K562 (cell line): ENCODE data around the gene NFKB2.

Source experiments
- BMI1 ChIP-seq: fragments of 150-350 bp; IDR thresholded peaks from 2 replicates; pipeline ENCODE4 v1.6.1; 2014; ENCODE audit warnings: low read length
- JUN ChIP-seq, 2 experiments: sonication (generic) in 1 of 2; formaldehyde crosslinking in 1 of 2; IDR thresholded peaks; 2 replicates each; pipeline versions ENCODE4 v1.6.1 to v1.8.0; 2012 to 2022; ENCODE audit warnings: borderline replicate concordance in 2 of 2, mild to moderate bottlenecking in 2 of 2, improper control_type of control experiment in 1 of 2, low read depth in 1 of 2, low read length in 1 of 2, missing genetic modification reagents in 1 of 2
- SREBF2 ChIP-seq: sonication (generic); formaldehyde crosslinking; IDR thresholded peaks from 2 replicates; pipeline ENCODE4 v1.4.0; 2020; ENCODE audit warnings: mild to moderate bottlenecking, missing genetic modification reagents
- ZNF124 ChIP-seq: sonication (generic); formaldehyde crosslinking; IDR thresholded peaks from 2 replicates; pipeline ENCODE4 v1.8.1; 2022; ENCODE audit warnings: missing genetic modification reagents

GRCh38 chr10:102405632-102406031 lies 10.1 kb downstream of the NFKB2 start:
- no peak for TF ChIP-seq JUN (IDR thresholded peaks at IDR 0.05; ENCODE audit: borderline replicate concordance, low read depth, low read length)
- TF ChIP-seq JUN (CRISPR knock-in tag; IDR thresholded peaks at IDR 0.05; ENCODE audit: borderline replicate concordance), result no peak
- TF ChIP-seq ZNF124 (CRISPR knock-in tag), result no peak
- no peak for TF ChIP-seq SREBF2 (CRISPR knock-in tag)
- no peak for TF ChIP-seq BMI1
